Mononuclear cell (primary cell): ENCODE measurements around the gene ZNHIT3. TPM values are rescaled to one million over a fixed set of nuclear protein-coding genes. Genes with fewer than 3 reads are reported as not detected.
"Not testable (repeated sequence)": the region's sequence is repeated elsewhere in the genome, so short reads cannot be mapped to it uniquely, and the experiment has no call there.

Experiments
- H3K27me3 ChIP-seq: 2 replicates; pipeline ENCODE4 v1.6.0; 2011; ENCODE audit warnings: low read length, control low read depth; ENCODE audit not compliant: insufficient read depth
- H3K4me1 ChIP-seq: 2 replicates; pipeline ENCODE4 v1.5.1; 2011; ENCODE audit warnings: mild to moderate bottlenecking, low read length, control low read depth; ENCODE audit not compliant: insufficient read depth
- H3K4me3 ChIP-seq: 2 replicates; pipeline ENCODE4 v1.5.1; 2011; ENCODE audit warnings: mild to moderate bottlenecking, low read length, moderate library complexity
- H3K9me3 ChIP-seq: 2 replicates; pipeline ENCODE4 v1.5.1; 2011; ENCODE audit warnings: low read depth, mild to moderate bottlenecking, control low read depth, low read length
- total RNA-seq: library from RNA; depleted of rRNA; stranded (reverse); fragments of >200 nt; gene quantifications from one replicate; pipeline ENCODE4 v1.2.3, GENCODE V29; 2012

Gene ZNHIT3
- total RNA-seq, 1 donor = 42.8 TPM

GRCh38 chr17:36500745-36501225, 14.3 kb downstream of the ZNHIT3 start:
- Histone ChIP-seq H3K9me3 (no peaks in the 10 kb centered on the region), H3K27me3 (no peaks in the 10 kb centered on the region), H3K4me3 (no peak overlapping the region), H3K4me1 (no peaks in the 10 kb centered on the region)

DNA sequence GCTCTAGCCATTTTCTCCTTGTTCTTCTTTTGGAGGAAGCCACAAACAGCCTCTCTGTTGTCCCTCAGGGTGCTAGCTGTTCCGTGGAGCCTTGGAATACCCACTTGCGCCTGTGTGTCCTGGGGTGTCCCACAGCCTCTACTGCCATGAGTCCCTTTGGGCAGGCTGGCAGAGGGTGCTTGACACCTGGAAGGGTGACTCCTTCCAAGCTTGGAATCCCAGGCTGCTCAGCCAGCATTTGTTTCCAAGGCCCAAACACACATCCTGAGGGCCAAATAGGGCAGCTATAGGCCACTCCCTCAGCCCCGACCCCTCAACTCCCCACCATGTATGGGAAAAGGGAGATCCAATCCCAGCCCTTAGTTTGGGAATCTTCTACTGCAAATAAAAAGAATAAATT, 14.9 kb downstream of the ZNHIT3 start:
- H3K27me3 ChIP-seq = no peaks in the 10 kb centered on the region
- no peaks in the 10 kb centered on the region for H3K4me1 ChIP-seq
- no peak overlapping the region for H3K4me3 ChIP-seq
- no peaks in the 10 kb centered on the region for H3K9me3 ChIP-seq

DNA sequence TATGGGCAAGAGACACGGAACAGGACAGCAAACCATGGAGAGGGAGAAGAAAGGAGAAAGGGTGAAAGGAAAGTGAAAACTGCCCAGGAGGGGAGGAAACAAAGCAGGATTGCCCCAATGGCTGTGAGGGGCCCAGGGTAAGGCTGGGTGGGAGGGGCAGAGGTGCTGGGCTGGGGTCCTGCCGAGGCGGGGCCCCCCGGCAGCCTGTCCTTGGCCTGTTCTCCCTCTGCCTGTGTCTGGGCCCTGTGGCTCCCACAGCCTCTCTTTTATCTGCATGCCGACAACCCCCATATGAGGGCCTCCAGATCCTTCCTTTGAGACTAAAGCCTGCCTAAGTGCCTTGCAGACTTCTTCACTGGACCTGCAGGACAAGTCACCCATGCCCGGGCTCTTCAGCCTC, 15.5 kb downstream of the ZNHIT3 start:
- no peaks in the 10 kb centered on the region for H3K9me3 ChIP-seq
- H3K27me3 ChIP-seq = no peaks in the 10 kb centered on the region
- no peaks in the 10 kb centered on the region for H3K4me1 ChIP-seq
- H3K4me3 ChIP-seq = no peak overlapping the region

DNA sequence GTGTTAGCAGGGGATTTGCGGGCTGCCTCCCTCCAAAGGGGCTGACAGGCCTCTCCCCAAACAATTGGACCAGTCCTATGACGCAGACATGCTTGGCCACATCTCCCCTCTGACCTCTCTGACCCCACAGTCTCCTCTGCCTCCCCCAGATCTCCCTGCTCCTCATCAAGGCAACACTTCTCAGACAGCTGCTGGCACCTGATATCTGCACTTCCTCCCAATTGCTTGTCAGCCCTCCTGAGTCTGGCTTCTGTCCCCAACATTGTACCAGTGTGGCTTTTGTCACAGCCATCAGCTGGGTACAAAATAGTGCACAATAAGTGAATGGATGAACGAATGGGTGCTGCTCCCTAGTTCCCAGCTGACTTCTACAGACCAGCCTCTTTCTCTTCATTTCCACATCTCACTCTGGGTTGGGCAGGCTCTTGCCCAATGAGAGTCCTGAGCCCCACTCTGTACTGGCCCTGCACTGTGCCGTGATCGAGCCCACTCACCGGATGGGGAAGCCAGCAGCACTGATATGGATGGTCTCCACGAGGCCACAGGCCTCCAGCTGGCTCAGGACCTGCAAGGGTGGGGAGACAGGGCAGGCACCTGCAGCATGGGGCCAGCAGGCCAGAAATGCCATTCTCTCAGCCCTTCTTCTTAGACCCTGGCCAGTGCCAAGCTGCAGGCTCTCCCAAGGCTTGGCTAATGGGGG, 17.1 kb downstream of the ZNHIT3 start:
- H3K4me3 ChIP-seq = no peak overlapping the region
- H3K4me1 ChIP-seq = no peaks in the 10 kb centered on the region
- no peaks in the 10 kb centered on the region for H3K27me3 ChIP-seq
- no peaks in the 10 kb centered on the region for H3K9me3 ChIP-seq

DNA sequence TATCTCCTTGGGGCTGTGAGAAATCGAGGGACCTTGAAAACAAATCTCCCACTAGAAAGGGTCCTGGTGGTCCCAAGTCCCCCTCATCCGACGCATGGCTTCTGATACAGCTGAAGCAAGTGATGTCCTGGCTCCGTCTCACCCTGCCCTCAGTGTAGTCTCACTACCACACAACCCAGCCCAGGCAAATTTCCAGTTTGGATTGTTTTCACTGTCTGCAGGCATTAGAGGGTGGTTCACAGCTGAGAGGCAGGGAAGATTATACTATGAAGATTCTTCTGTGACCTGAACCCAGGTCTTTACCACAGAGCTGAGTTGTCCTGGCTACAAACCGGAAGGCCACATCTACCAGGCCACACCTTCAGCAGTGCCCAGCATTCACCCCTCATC, 17.7 kb downstream of the ZNHIT3 start:
- no peak overlapping the region for H3K4me3 ChIP-seq
- no peaks in the 10 kb centered on the region for H3K9me3 ChIP-seq
- no peaks in the 10 kb centered on the region for H3K27me3 ChIP-seq
- H3K4me1 ChIP-seq = no peaks in the 10 kb centered on the region

DNA sequence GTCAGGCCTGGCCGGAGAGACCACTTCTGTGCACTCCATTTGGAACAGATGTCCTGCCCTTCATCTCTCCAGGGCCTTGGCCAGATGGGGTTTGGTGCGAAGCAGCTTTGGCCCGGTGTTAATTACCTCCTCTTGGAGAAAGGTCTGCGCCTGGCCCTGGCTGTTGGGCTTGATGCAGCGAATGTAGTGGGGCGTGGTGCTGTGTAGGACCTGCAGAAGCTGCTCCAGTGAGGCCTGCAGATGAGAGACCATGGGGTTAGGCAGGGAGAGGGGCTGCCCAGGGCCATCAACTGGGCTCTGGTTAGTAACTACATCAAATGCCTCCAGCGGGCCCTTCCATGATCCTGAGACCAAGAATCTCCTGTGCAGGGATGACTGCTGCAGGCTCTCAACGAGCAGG, 18.7 kb downstream of the ZNHIT3 start:
- H3K9me3 ChIP-seq = no peaks in the 10 kb centered on the region
- H3K4me3 ChIP-seq = no peak overlapping the region
- no peaks in the 10 kb centered on the region for H3K27me3 ChIP-seq
- H3K4me1 ChIP-seq = no peaks in the 10 kb centered on the region

DNA sequence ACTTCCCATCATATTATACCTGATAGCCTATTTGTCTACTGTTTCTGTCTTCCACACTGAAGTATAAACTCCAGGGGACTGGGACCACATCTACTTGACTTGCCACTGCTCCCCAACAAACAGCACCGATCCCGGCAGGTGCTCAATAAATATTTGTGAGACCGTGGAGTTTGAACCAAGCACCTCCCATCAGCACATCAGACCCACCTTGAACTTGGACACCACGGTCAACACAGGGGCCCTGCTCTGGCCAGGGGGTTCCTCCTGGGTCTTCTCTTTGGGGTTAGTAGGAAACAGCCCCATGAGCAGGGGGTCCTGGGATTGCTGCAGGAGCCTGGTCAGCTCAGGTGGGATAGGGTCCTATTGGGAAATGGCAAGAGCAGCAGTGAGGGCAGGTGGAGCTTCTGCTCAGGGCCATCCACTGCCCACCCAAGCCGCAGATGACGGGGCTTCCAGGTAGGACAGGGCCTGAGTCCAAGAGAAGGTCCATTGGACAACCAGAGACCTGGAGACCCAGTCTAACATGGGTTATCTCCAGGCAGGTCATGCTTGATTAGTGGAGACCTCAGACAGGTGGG, 19.9 kb downstream of the ZNHIT3 start:
- no peaks in the 10 kb centered on the region for H3K27me3 ChIP-seq
- H3K9me3 ChIP-seq = no peaks in the 10 kb centered on the region
- H3K4me1 ChIP-seq = no peaks in the 10 kb centered on the region
- no peak overlapping the region for H3K4me3 ChIP-seq

DNA sequence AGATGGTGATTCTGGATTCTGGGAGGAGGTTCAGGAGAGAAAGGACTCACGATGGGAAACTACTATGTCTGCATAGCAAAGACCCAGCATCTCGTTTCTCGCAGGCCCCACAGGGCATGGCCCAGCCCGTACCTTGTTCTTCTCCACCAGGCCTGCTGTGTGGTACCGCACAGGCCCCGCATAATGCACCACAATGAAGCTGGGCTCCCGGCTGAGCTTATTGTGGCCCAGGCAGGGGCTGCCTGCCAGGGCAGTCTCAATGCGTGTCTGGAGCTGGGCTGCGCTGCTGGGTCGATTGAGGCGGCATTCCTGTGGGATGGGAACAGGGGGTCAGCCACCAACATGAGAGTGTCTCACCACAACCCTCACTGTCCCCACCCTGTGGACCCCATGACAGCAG, 20.4 kb downstream of the ZNHIT3 start:
- no peaks in the 10 kb centered on the region for H3K27me3 ChIP-seq
- no peak overlapping the region for H3K4me3 ChIP-seq
- no peaks in the 10 kb centered on the region for H3K9me3 ChIP-seq
- H3K4me1 ChIP-seq = no peaks in the 10 kb centered on the region

- Histone ChIP-seq H3K4me3 (no peak overlapping the region), H3K27me3 (no peaks in the 10 kb centered on the region), H3K9me3 (no peaks in the 10 kb centered on the region), H3K4me1 (no peaks in the 10 kb centered on the region)
These were observed 20.8 kb downstream of the ZNHIT3 start for GRCh38 chr17:36507266-36507665.

GRCh38 chr17:36508439-36508838, 22.0 kb downstream of the ZNHIT3 start:
- not testable (repeated sequence) for H3K27me3 ChIP-seq, H3K4me3 ChIP-seq, H3K9me3 ChIP-seq, H3K4me1 ChIP-seq

GRCh38 chr17:36509272-36509985, 22.9 kb downstream of the ZNHIT3 start:
- H3K9me3 ChIP-seq = no peaks in the 10 kb centered on the region
- no peaks in the 10 kb centered on the region for H3K4me1 ChIP-seq
- no peak overlapping the region for H3K4me3 ChIP-seq
- no peaks in the 10 kb centered on the region for H3K27me3 ChIP-seq

- no peaks in the 10 kb centered on the region for H3K9me3 ChIP-seq
- no peak overlapping the region for H3K4me3 ChIP-seq
- no peaks in the 10 kb centered on the region for H3K27me3 ChIP-seq
- no peaks in the 10 kb centered on the region for H3K4me1 ChIP-seq
These were observed 24.2 kb downstream of the ZNHIT3 start for GRCh38 chr17:36510636-36511035.

- no peaks in the 10 kb centered on the region for H3K9me3 ChIP-seq
- H3K4me1 ChIP-seq = no peaks in the 10 kb centered on the region
- H3K27me3 ChIP-seq = no peaks in the 10 kb centered on the region
- H3K4me3 ChIP-seq = no peak overlapping the region
These were observed 24.7 kb downstream of the ZNHIT3 start for GRCh38 chr17:36511216-36511615.

DNA sequence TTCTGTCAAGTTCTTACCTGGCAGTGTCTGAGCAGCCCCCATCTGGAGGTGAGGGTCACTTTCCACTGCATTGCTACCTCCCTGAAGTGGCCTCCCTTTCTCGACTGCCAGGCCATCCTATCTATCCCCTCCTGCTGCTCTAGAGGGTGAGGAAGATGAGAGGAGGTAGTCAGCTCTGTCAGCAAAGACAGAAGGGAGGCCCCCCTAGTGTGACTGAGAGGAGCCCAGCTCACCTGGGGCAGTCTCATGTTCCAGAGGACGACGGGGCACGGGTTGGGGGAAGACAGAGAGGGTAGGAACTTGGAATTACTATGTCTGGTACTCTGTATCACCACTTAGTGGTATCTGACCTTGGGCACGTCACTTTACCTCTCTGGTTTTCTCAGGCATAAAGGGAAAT, 26.2 kb downstream of the ZNHIT3 start:
- Histone ChIP-seq H3K4me3 (no peak overlapping the region), H3K27me3 (no peaks in the 10 kb centered on the region), H3K4me1 (no peaks in the 10 kb centered on the region), H3K9me3 (no peaks in the 10 kb centered on the region)

DNA sequence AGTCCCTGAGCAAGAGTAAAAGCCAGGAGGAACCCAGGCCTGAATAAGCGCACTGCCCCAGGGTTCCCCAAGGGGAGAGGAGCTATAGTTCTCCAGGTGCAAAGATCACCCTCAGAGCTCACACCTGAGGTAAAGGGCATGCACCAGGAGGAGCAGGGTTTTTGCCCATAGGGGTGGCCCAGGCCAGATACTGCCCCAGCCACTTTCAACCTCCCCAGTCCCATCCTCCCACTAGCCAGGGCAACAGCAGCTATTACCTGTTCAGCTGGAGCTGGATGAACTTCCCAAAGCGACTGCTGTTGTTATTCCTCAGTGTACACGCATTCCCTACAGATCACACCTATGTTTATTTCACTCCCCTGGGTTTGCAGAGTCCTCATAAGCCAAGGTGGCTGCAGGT, 28.4 kb downstream of the ZNHIT3 start:
- H3K9me3 ChIP-seq = no peaks in the 10 kb centered on the region
- no peak overlapping the region for H3K4me3 ChIP-seq
- H3K27me3 ChIP-seq = no peaks in the 10 kb centered on the region
- H3K4me1 ChIP-seq = no peaks in the 10 kb centered on the region

DNA sequence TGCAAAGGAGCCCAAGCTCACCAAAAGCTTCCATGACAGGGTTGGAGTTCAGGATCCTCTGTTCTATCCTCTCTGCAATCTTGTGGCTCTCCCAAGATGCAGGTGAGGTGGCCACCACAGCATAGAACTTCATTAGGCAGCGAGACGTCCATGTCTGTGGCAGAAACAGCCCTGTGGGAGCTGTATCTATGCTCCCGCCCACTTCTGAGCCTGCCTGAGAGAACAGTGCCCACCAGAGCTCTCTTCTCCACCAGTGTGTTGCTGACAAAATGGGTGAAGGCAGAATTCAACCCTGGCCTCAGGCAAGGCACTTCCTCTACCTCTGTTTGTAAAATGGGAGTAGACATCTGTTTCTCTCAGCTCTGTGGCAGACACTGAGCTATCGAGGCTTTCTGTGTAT, 29.4 kb downstream of the ZNHIT3 start:
- Histone ChIP-seq H3K4me3 (no peak overlapping the region), H3K4me1 (no peaks in the 10 kb centered on the region), H3K27me3 (no peaks in the 10 kb centered on the region), H3K9me3 (no peaks in the 10 kb centered on the region)
